Endothelial cell (in vitro differentiated cells): ENCODE data around the gene CCDC157. TPM values are rescaled to one million over a fixed set of nuclear protein-coding genes. Genes with fewer than 3 reads are reported as not detected.

Experiments
- DNase-seq: peaks from one replicate; pipeline ENCODE4 v3.0.0; 2021; ENCODE audit warnings: low spot score
- H3K27ac Mint-ChIP-seq: one replicate; pipeline ENCODE4 v1.8.0; 2021; ENCODE audit warnings: mixed read lengths, inconsistent platforms; ENCODE audit not compliant: unreplicated experiment
- H3K27me3 Mint-ChIP-seq: one replicate; pipeline ENCODE4 v1.8.0; 2021; ENCODE audit warnings: mild to moderate bottlenecking, moderate library complexity, mixed read lengths, inconsistent platforms; ENCODE audit not compliant: unreplicated experiment
- H3K36me3 Mint-ChIP-seq: one replicate; pipeline ENCODE4 v1.8.0; 2021; ENCODE audit warnings: mild to moderate bottlenecking, low read depth, mixed read lengths, inconsistent platforms; ENCODE audit not compliant: unreplicated experiment
- H3K4me1 Mint-ChIP-seq: one replicate; pipeline ENCODE4 v1.8.0; 2021; ENCODE audit warnings: mild to moderate bottlenecking, mixed read lengths, inconsistent platforms; ENCODE audit not compliant: unreplicated experiment
- H3K4me3 Mint-ChIP-seq: one replicate; pipeline ENCODE4 v1.8.0; 2021; ENCODE audit warnings: mild to moderate bottlenecking, mixed read lengths, inconsistent platforms; ENCODE audit not compliant: unreplicated experiment
- H3K9me3 Mint-ChIP-seq: one replicate; pipeline ENCODE4 v1.8.0; 2021; ENCODE audit warnings: mixed read lengths, inconsistent platforms; ENCODE audit not compliant: unreplicated experiment
- total RNA-seq: library from RNA; stranded (reverse); fragmentation: NEBNext Ultra II Directional; extraction: Animal tissue kit (Norgen Biotek cat#: 25700); gene quantifications from one replicate; pipeline ENCODE4 v1.2.1, GENCODE V29; 2021; ENCODE audit not compliant: unreplicated experiment
- TF ChIP-seq, protein P1 (sequence below): fragments of 200-600 bp; sonication (generic); IDR thresholded peaks from one replicate; pipeline ENCODE4 v1.5.0; 2021; ENCODE audit warnings: antibody characterized with exemption; ENCODE audit not compliant: unreplicated experiment

The CCDC157 gene
- total RNA-seq, 1 donor from 2014 or later: 3.3 TPM

DNA sequence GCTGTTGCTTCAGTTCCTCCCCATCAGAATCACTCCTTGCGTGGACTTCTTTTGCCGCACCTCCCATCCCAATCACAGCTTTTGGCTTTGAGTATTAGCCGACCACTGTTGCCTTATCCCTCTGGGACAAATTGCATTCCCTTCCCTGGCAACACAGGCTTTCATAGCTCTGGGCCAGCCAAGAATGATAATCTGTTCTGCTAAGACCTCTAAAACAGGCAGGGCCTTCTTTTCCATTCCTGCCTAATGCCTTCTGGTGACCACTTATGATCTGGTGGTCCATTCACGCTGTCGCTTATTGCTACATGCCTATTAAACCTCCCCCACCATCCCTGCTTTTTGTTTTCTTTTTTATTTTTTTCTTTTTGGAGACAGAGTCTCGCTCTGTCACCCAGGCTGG, 49.6 kb downstream of the CCDC157 start:
- Mint-ChIP-seq H3K27me3 (peaks cover 9% of the 10 kb centered on the region), H3K9me3 (no peaks in the 10 kb centered on the region), H3K36me3 (peaks cover 7% of the 10 kb centered on the region), H3K27ac (no peak overlapping the region), H3K4me1 (peaks cover 7% of the 10 kb centered on the region), H3K4me3 (no peak overlapping the region)
- DNase-seq: no peak
- TF ChIP-seq, protein P1, sequence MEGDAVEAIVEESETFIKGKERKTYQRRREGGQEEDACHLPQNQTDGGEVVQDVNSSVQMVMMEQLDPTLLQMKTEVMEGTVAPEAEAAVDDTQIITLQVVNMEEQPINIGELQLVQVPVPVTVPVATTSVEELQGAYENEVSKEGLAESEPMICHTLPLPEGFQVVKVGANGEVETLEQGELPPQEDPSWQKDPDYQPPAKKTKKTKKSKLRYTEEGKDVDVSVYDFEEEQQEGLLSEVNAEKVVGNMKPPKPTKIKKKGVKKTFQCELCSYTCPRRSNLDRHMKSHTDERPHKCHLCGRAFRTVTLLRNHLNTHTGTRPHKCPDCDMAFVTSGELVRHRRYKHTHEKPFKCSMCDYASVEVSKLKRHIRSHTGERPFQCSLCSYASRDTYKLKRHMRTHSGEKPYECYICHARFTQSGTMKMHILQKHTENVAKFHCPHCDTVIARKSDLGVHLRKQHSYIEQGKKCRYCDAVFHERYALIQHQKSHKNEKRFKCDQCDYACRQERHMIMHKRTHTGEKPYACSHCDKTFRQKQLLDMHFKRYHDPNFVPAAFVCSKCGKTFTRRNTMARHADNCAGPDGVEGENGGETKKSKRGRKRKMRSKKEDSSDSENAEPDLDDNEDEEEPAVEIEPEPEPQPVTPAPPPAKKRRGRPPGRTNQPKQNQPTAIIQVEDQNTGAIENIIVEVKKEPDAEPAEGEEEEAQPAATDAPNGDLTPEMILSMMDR: no peak

DNA sequence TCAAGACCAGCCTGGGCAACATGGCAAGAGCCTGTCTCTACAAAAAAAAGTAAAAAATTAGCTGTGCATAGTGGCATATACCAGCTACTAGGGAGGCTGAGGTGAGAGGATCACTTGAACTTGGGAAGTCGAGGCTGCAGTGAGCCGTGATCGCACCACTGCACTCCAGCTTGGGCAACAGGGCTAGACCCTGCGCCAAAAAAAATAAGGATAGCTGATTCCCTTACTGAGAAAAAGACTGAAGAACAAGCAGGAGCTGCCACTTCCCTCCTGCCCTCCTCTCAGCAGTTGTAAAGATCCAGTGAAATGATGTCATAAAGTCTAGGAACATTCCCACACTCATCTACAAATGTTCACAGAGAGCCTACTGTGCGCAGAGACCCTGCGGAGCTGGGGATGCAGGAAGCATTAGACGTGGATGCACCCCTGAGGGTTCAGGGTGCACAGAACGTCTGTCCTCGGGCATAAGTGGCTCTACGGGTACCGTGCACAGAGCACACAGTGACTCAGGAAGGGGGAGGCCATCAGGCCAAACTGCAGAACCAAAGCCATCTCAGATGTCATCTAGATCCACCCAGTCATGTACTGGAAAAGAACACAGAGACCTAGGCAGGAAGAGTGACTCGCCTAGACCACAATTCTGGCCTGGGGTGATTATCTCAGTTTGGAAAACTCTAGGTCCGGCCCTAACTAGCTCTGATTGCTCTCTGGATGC, 51.7 kb downstream of the CCDC157 start:
- TF ChIP-seq, protein P1: no peak
- no peak for DNase-seq
- Mint-ChIP-seq H3K27ac (no peak overlapping the region), H3K36me3 (peaks cover 13% of the 10 kb centered on the region), H3K9me3 (no peaks in the 10 kb centered on the region), H3K4me1 (no peaks in the 10 kb centered on the region), H3K27me3 (peaks cover 4% of the 10 kb centered on the region), H3K4me3 (no peak overlapping the region)

DNA sequence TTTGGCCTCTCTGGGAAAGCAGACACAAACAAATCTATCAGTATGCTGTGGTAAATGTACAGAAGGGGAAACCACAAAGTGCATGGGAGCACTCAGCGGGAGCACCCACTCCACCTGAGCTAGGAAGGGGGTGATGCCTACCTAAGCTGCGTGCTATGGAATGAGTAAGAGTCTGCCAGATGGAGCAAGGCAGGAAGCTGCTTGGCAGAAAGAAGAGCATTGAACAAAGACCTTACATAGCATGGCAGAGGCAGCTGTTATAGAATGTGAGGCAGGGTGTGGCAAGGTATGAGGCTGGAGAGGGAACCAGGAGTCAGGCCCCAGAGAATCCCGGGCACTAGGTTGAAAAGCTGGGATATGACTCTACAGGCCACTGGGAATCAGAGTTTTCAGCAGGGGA, 55.0 kb downstream of the CCDC157 start:
- H3K4me3 Mint-ChIP-seq: no peak overlapping the region
- peaks cover 17% of the 10 kb centered on the region for H3K36me3 Mint-ChIP-seq
- no peaks in the 10 kb centered on the region for H3K9me3 Mint-ChIP-seq
- H3K4me1 Mint-ChIP-seq: peaks cover 7% of the 10 kb centered on the region
- TF ChIP-seq, protein P1: no peak
- H3K27ac Mint-ChIP-seq: no peak overlapping the region
- H3K27me3 Mint-ChIP-seq: no peaks in the 10 kb centered on the region
- DNase-seq: no peak

DNA sequence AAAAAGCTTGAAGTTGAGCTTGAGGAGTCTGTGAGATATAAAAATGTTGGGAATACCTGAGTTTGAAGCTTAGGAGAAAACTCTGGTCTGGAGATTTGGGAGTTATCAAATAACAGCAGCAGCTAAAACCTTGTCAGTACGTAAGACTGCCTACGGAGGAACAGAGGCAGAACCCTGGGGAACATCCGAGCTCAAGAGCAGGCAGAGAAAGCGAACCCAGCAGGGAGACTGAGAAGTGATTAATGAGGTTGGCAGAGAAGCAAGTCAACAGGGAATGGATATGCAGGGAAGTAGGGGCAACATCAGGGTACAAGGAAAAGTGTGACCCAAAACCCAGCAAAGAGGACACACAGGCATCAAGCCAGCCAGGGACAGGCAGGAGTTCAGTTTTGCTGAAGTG, 56.2 kb downstream of the CCDC157 start:
- TF ChIP-seq, protein P1: no peak
- no peak for DNase-seq
- H3K4me3 Mint-ChIP-seq: no peak overlapping the region
- H3K4me1 Mint-ChIP-seq: peaks cover 7% of the 10 kb centered on the region
- no peaks in the 10 kb centered on the region for H3K27me3 Mint-ChIP-seq
- H3K27ac Mint-ChIP-seq: no peak overlapping the region
- peaks cover 17% of the 10 kb centered on the region for H3K36me3 Mint-ChIP-seq
- H3K9me3 Mint-ChIP-seq: no peaks in the 10 kb centered on the region

DNA sequence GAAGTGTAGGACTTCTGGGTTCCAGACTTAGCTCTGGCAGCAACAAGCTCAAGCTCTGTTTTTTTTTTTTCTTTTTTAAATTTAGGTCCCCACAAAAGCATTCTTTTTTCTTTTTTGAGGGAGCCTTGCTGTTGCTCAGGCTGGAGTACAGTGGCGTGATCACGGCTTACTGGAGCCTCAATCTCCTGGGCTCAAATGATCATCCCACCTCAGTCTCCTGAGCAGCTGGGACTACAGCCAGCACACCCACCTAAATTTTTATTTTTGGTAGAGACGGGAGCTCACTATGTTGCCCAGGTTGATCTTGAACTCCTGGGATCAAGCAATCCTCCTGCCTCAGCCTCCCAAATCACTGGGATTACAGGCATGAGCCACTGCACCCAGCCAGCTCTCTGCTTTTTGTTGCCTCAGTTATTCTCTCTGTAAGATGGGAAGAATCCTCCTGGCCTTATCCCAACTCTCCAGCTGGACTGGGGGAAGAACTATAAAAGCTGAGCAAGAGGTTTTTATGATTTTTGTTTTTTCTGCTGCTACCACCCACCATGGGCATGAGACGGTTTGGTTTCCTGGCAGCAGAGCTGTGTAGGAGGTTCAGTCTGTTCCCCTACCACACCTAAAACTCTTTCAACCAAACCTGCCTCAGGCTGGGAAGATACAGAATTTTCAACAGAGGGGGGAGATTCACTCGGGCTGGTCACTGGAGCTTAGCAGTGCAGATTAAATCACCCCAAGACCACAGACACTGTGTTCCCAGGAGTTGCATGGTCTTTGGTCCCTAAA, 57.1 kb downstream of the CCDC157 start:
- no peaks in the 10 kb centered on the region for H3K27me3 Mint-ChIP-seq
- H3K36me3 Mint-ChIP-seq: peaks cover 17% of the 10 kb centered on the region

More for the DNA sequence above, 57.1 kb downstream of the CCDC157 start:
- Mint-ChIP-seq H3K27ac (no peak overlapping the region), H3K4me3 (no peak overlapping the region), H3K4me1 (peaks cover 7% of the 10 kb centered on the region), H3K9me3 (no peaks in the 10 kb centered on the region)
- TF ChIP-seq, protein P1: no peak
- DNase-seq: no peak
